Astrocyte (in vitro differentiated cells and primary cell): ENCODE data around the gene ATP11A.

Experiments used
- CTCF ChIP-seq: IDR thresholded peaks from 2 replicates; pipeline ENCODE4 v1.5.1; 2011; ENCODE audit warnings: low read depth, mild to moderate bottlenecking, inconsistent platforms, low read length, moderate library complexity; ENCODE audit not compliant: insufficient read depth
- EZH2 ChIP-seq: IDR thresholded peaks from 2 replicates; pipeline ENCODE4 v1.6.1; 2012; ENCODE audit warnings: mild to moderate bottlenecking, low read length, inconsistent platforms; ENCODE audit not compliant: insufficient read depth

- TF ChIP-seq CTCF (no peak), EZH2 (no peak)
These were observed 2.9 kb upstream of the ATP11A start for GRCh38 chr13:112686987-112687386.
